Measurements from ENCODE around the gene NABP1. TPM values are rescaled to one million over a fixed set of nuclear protein-coding genes. Genes with fewer than 3 reads are reported as not detected.

The NABP1 gene
- polyA plus RNA-seq, 4 donors, result 14.4 to 142 (median 38.8) TPM

DNA sequence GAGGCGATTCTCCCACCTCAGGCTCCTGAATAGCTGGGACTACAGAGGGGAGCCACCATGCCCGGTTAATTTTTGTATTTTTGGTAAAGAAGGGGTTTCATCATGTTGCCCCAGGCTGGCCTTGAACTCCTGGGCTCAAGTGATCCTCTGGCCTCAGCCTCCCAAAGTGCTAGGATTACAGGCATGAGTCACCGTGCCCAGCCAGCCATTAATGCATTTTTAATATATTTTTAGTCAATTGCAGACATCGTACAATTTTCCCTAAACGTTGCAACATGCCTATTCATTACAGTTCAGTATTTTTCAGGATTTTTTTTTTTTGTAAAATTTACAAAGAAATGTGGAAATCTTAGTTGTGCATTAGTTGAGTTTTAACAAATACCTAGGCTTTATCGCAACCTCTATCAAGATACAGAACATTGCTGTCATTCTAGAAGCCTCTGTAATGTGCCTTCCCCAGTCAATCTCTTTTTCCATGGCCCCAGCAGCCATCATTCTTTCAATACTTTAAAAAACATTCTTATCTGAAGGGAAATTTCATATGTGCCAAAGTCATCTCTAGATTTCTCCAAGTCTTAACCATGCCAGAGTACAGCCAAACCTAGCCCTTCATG is 14.7 kb downstream of the NABP1 start:
- FAIRE-seq (no peak), DNase-seq (no peak)
- H3K27me3 ChIP-seq (ENCODE audit: control insufficient read depth in 3 of 3, insufficient read depth in 3 of 3, low read length in 3 of 3), result no peaks in the 10 kb centered on the region
- 69 to 74% (median 71%) methylated on average over 6 of the region's 6 CpGs for WGBS, 3 donors
- peaks cover 0 to 4% (median 0%) of the 10 kb centered on the region in 3 donors for H3K36me3 ChIP-seq (ENCODE audit: control insufficient read depth in 3 of 3, insufficient read depth in 2 of 3, low read depth in 1 of 3, low read length in 3 of 3)
- H3K27ac ChIP-seq (ENCODE audit: low read depth in 1 of 3, low read length in 2 of 3), result no peak overlapping the region
- no peak overlapping the region for H3K4me3 ChIP-seq (ENCODE audit: low read depth in 1 of 3, low read length in 3 of 3)
- H3K9me3 ChIP-seq (ENCODE audit: control insufficient read depth in 2 of 2, insufficient read depth in 1 of 2, low read depth in 1 of 2, low read length in 1 of 2), result no peaks in the 10 kb centered on the region
- H3K4me1 ChIP-seq (ENCODE audit: control insufficient read depth in 3 of 3, insufficient read depth in 2 of 3, low read depth in 1 of 3, low read length in 2 of 3), result peaks cover 0 to 25% (median 0%) of the 10 kb centered on the region in 3 donors

DNA sequence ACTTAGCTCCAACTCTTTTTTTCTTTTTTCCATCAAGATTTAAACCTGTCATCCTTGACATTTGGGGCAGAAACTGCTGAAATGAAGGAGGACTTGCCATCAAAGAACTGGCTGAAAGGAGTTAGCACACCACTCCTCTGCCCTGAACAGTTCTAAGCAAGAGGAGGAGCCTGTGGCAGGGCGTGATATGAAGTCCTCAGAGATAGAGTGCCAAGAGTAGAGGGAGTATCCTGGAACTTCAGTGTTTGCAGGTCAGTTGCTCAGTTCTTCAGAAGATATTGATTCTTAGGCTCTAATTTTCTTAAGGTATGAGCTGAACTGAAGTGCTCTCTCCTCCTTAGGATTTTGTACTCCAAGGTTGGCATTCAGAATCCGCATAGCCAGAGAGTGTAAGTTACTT is 15.2 kb downstream of the NABP1 start:
- FAIRE-seq (no peak), DNase-seq (peak in 1 of 2 donors; percentile 37)
- Histone ChIP-seq H3K9me3 (ENCODE audit: control insufficient read depth in 2 of 2, insufficient read depth in 1 of 2, low read depth in 1 of 2, low read length in 1 of 2) (no peaks in the 10 kb centered on the region), H3K36me3 (ENCODE audit: control insufficient read depth in 3 of 3, insufficient read depth in 2 of 3, low read depth in 1 of 3, low read length in 3 of 3) (no peaks in the 10 kb centered on the region), H3K4me3 (ENCODE audit: low read depth in 1 of 3, low read length in 3 of 3) (no peak overlapping the region), H3K27me3 (ENCODE audit: control insufficient read depth in 3 of 3, insufficient read depth in 3 of 3, low read length in 3 of 3) (no peaks in the 10 kb centered on the region), H3K4me1 (ENCODE audit: control insufficient read depth in 3 of 3, insufficient read depth in 2 of 3, low read depth in 1 of 3, low read length in 2 of 3) (peaks cover 0 to 24% (median 0%) of the 10 kb centered on the region in 3 donors), H3K27ac (ENCODE audit: low read depth in 1 of 3, low read length in 2 of 3) (no peak overlapping the region)
- 59 to 73% (median 69%) methylated on average over 2 of the region's 2 CpGs for WGBS, 3 donors

DNA sequence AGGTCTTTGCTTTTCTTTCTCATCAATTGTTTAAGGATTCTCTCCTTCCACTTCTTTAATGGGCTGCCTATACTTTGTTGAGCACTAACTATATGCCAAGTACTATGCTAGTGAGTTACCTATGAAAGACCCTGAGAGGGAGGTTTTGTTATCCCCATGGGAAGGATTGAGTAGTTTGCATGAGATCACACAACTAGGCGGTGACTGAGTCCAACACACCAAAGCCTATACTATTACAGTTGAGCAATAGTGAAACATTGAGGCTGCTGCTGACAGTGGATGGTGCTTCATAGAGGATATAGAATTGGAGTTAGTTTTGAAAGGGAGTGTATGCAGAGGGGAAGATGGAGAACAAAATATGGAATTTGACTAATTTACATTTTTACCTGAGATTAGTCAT is 15.8 kb downstream of the NABP1 start:
- FAIRE-seq (no peak), DNase-seq (no peak)
- no peaks in the 10 kb centered on the region for H3K27me3 ChIP-seq (ENCODE audit: control insufficient read depth in 3 of 3, insufficient read depth in 3 of 3, low read length in 3 of 3)
- WGBS, 3 donors, result 89 to 92% (median 89%) methylated on average over 1 of the region's 1 CpG
- H3K4me3 ChIP-seq (ENCODE audit: low read depth in 1 of 3, low read length in 3 of 3), result no peak overlapping the region
- no peaks in the 10 kb centered on the region for H3K36me3 ChIP-seq (ENCODE audit: control insufficient read depth in 3 of 3, insufficient read depth in 2 of 3, low read depth in 1 of 3, low read length in 3 of 3)
- no peak overlapping the region for H3K27ac ChIP-seq (ENCODE audit: low read depth in 1 of 3, low read length in 2 of 3)
- peaks cover 0 to 21% (median 0%) of the 10 kb centered on the region in 3 donors for H3K4me1 ChIP-seq (ENCODE audit: control insufficient read depth in 3 of 3, insufficient read depth in 2 of 3, low read depth in 1 of 3, low read length in 2 of 3)
- no peaks in the 10 kb centered on the region for H3K9me3 ChIP-seq (ENCODE audit: control insufficient read depth in 2 of 2, insufficient read depth in 1 of 2, low read depth in 1 of 2, low read length in 1 of 2)

DNA sequence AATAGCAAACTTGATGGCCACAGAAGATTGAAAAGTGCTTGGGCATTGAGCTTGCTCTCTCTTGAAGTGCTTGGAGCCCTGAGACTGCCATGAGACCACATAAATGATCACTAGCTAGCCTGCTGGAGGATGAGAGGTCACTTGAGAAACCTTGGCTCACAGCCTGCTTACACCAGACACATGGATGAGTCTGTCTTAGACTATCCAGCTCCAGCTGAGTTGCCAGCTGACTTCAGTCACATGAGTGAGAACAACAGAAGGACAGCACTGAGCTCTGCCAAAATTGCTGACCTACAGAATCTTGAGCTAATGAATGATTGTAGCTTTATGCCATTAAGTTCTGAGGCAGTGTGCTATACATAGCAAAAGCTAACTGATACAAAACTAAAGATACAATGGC is 18.1 kb downstream of the NABP1 start:
- Histone ChIP-seq H3K27me3 (ENCODE audit: control insufficient read depth in 3 of 3, insufficient read depth in 3 of 3, low read length in 3 of 3) (no peaks in the 10 kb centered on the region), H3K4me3 (ENCODE audit: low read depth in 1 of 3, low read length in 3 of 3) (no peak overlapping the region), H3K4me1 (ENCODE audit: control insufficient read depth in 3 of 3, insufficient read depth in 2 of 3, low read depth in 1 of 3, low read length in 2 of 3) (peaks cover 0 to 5% (median 0%) of the 10 kb centered on the region in 3 donors), H3K9me3 (ENCODE audit: control insufficient read depth in 2 of 2, insufficient read depth in 1 of 2, low read depth in 1 of 2, low read length in 1 of 2) (no peaks in the 10 kb centered on the region), H3K27ac (ENCODE audit: low read depth in 1 of 3, low read length in 2 of 3) (no peak overlapping the region), H3K36me3 (ENCODE audit: control insufficient read depth in 3 of 3, insufficient read depth in 2 of 3, low read depth in 1 of 3, low read length in 3 of 3) (no peaks in the 10 kb centered on the region)
- FAIRE-seq (no peak), DNase-seq (peak; percentile 40 to 60)

DNA sequence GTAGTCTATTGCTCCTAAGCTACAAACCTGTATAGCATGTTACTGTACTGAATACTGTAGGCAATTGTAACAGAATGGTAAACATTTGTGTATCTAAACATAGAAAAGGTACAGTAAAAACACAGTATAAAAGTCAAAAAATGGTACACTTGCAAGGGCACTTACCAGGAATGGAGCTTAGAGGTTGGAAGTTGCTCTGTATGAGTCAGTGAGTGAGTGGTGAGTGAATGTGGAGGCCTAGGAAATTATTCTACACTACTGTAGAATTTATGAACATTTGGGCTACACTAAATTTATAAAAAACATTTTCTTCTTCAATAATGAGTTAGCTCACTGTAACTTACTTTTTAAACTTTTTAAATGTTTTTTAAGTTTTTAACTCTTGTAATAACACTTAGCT is 19.0 kb downstream of the NABP1 start:
- H3K4me1 ChIP-seq (ENCODE audit: control insufficient read depth in 3 of 3, insufficient read depth in 2 of 3, low read depth in 1 of 3, low read length in 2 of 3), result peaks cover 0 to 5% (median 0%) of the 10 kb centered on the region in 3 donors
- no peaks in the 10 kb centered on the region for H3K27me3 ChIP-seq (ENCODE audit: control insufficient read depth in 3 of 3, insufficient read depth in 3 of 3, low read length in 3 of 3)
- H3K36me3 ChIP-seq (ENCODE audit: control insufficient read depth in 3 of 3, insufficient read depth in 2 of 3, low read depth in 1 of 3, low read length in 3 of 3), result no peaks in the 10 kb centered on the region
- no peak overlapping the region for H3K4me3 ChIP-seq (ENCODE audit: low read depth in 1 of 3, low read length in 3 of 3)
- no peaks in the 10 kb centered on the region for H3K9me3 ChIP-seq (ENCODE audit: control insufficient read depth in 2 of 2, insufficient read depth in 1 of 2, low read depth in 1 of 2, low read length in 1 of 2)
- no peak overlapping the region for H3K27ac ChIP-seq (ENCODE audit: low read depth in 1 of 3, low read length in 2 of 3)
- DNase-seq (no peak), FAIRE-seq (no peak)

DNA sequence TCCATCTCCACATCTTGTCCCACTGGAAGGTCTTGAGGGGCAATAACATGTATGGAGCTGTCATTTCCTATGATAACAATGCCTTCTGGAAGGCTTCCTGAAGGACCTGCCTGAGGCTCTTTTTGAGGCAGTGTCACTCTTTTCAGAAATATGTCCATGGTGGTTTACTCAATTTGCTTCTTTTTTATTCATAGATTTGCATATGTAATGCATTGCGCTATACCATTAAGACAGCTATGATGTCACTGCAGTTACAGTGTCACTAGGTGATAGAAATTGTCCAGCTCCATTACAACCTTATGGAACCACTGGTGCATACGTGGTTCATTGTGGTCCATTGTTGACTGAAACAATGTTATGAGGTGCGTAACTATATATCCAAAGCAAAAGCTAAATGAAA is 19.9 kb downstream of the NABP1 start:
- no peaks in the 10 kb centered on the region for H3K27me3 ChIP-seq (ENCODE audit: control insufficient read depth in 3 of 3, insufficient read depth in 3 of 3, low read length in 3 of 3)
- no peaks in the 10 kb centered on the region for H3K9me3 ChIP-seq (ENCODE audit: control insufficient read depth in 2 of 2, insufficient read depth in 1 of 2, low read depth in 1 of 2, low read length in 1 of 2)
- DNase-seq (no peak), FAIRE-seq (no peak)
- H3K4me3 ChIP-seq (ENCODE audit: low read depth in 1 of 3, low read length in 3 of 3), result no peak overlapping the region
- no peak overlapping the region for H3K27ac ChIP-seq (ENCODE audit: low read depth in 1 of 3, low read length in 2 of 3)
- peaks cover 0 to 5% (median 0%) of the 10 kb centered on the region in 3 donors for H3K4me1 ChIP-seq (ENCODE audit: control insufficient read depth in 3 of 3, insufficient read depth in 2 of 3, low read depth in 1 of 3, low read length in 2 of 3)
- 93 to 95% (median 94%) methylated on average over 3 of the region's 3 CpGs for WGBS, 3 donors
- H3K36me3 ChIP-seq (ENCODE audit: control insufficient read depth in 3 of 3, insufficient read depth in 2 of 3, low read depth in 1 of 3, low read length in 3 of 3), result no peaks in the 10 kb centered on the region

- 72 to 90% (median 78%) methylated on average over 9 to 10 of the region's 10 CpGs for WGBS, 3 donors
- no peaks in the 10 kb centered on the region for H3K27me3 ChIP-seq (ENCODE audit: control insufficient read depth in 3 of 3, insufficient read depth in 3 of 3, low read length in 3 of 3)
- FAIRE-seq, result no peak
Observed at GRCh38 chr2:191699341-191699945, 21.5 kb downstream of the NABP1 start.

GRCh38 chr2:191701029-191701428 is 23.1 kb downstream of the NABP1 start:
- no peaks in the 10 kb centered on the region for H3K4me1 ChIP-seq (ENCODE audit: control insufficient read depth in 3 of 3, insufficient read depth in 2 of 3, low read depth in 1 of 3, low read length in 2 of 3)
- H3K27me3 ChIP-seq (ENCODE audit: control insufficient read depth in 3 of 3, insufficient read depth in 3 of 3, low read length in 3 of 3), result no peaks in the 10 kb centered on the region
- no peaks in the 10 kb centered on the region for H3K9me3 ChIP-seq (ENCODE audit: control insufficient read depth in 2 of 2, insufficient read depth in 1 of 2, low read depth in 1 of 2, low read length in 1 of 2)
- DNase-seq (no peak), FAIRE-seq (no peak)
- no peak overlapping the region for H3K27ac ChIP-seq (ENCODE audit: low read depth in 1 of 3, low read length in 2 of 3)
- WGBS, 3 donors, result 78 to 100% (median 100%) methylated on average over 1 of the region's 1 CpG
- H3K4me3 ChIP-seq (ENCODE audit: low read depth in 1 of 3, low read length in 3 of 3), result no peak overlapping the region
- no peaks in the 10 kb centered on the region for H3K36me3 ChIP-seq (ENCODE audit: control insufficient read depth in 3 of 3, insufficient read depth in 2 of 3, low read depth in 1 of 3, low read length in 3 of 3)

More at GRCh38 chr2:191699341-191699945, 21.5 kb downstream of the NABP1 start:
- Histone ChIP-seq H3K9me3 (ENCODE audit: control insufficient read depth in 2 of 2, insufficient read depth in 1 of 2, low read depth in 1 of 2, low read length in 1 of 2) (no peaks in the 10 kb centered on the region), H3K36me3 (ENCODE audit: control insufficient read depth in 3 of 3, insufficient read depth in 2 of 3, low read depth in 1 of 3, low read length in 3 of 3) (no peaks in the 10 kb centered on the region), H3K4me3 (ENCODE audit: low read depth in 1 of 3, low read length in 3 of 3) (no peak overlapping the region), H3K27ac (ENCODE audit: low read depth in 1 of 3, low read length in 2 of 3) (no peak overlapping the region), H3K4me1 (ENCODE audit: control insufficient read depth in 3 of 3, insufficient read depth in 2 of 3, low read depth in 1 of 3, low read length in 2 of 3) (no peaks in the 10 kb centered on the region)
- no peak for DNase-seq

DNA sequence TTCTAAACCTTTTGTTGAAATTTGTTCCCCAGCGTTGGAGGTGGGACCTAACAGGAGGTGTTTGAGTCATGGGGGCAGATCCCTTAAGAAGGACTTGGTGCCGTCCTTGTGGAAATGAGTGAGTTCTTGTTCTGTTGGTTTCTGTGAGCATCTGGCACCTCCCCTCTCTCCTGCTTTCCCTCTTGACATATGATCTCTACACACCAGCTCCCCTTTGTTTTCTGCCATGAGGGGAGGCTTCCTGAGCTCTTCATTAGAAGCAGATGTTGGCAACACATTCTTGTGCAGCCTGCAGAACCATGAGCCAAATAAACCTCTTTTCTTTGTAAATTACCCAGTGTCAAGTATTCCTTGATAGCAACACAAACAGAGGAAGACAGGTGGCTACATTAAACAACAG is 23.8 kb downstream of the NABP1 start:
- Histone ChIP-seq H3K4me3 (ENCODE audit: low read depth in 1 of 3, low read length in 3 of 3) (no peak overlapping the region), H3K4me1 (ENCODE audit: control insufficient read depth in 3 of 3, insufficient read depth in 2 of 3, low read depth in 1 of 3, low read length in 2 of 3) (no peaks in the 10 kb centered on the region), H3K27ac (ENCODE audit: low read depth in 1 of 3, low read length in 2 of 3) (no peak overlapping the region), H3K36me3 (ENCODE audit: control insufficient read depth in 3 of 3, insufficient read depth in 2 of 3, low read depth in 1 of 3, low read length in 3 of 3) (no peaks in the 10 kb centered on the region), H3K27me3 (ENCODE audit: control insufficient read depth in 3 of 3, insufficient read depth in 3 of 3, low read length in 3 of 3) (no peaks in the 10 kb centered on the region), H3K9me3 (ENCODE audit: control insufficient read depth in 2 of 2, insufficient read depth in 1 of 2, low read depth in 1 of 2, low read length in 1 of 2) (no peaks in the 10 kb centered on the region)
- FAIRE-seq (no peak), DNase-seq (no peak)
- WGBS, 3 donors, result 69 to 83% (median 80%) methylated on average over 2 of the region's 2 CpGs

All from small intestine (tissue), 7 donors.